CD4-positive, alpha-beta T cell (primary cell): ENCODE measurements around the gene MRPS15. TPM values are rescaled to one million over a fixed set of nuclear protein-coding genes. Genes with fewer than 3 reads are reported as not detected.
A peak's percentile ranks its signal among the peaks of the same experiment; 100 is the strongest.

Source experiments
- ATAC-seq: fragments of 200-7000 bp; cut with Tn5 transposase; one replicate; pipeline ENCODE4 v1.10.0; 2022; ENCODE audit warnings: mild to moderate bottlenecking; ENCODE audit not compliant: poor library complexity
- CTCF ChIA-PET: fragments of 350-600 bp; sonication (Branson Sonifier 250); formaldehyde crosslinking; loops from one replicate; lab custom pipeline; 2021; ENCODE audit warnings: antibody characterized with exemption, inconsistent platforms; lab: Charles Lee
- POLR2A ChIA-PET: fragments of 350-600 bp; sonication (Branson Sonifier 250); formaldehyde crosslinking; loops from one replicate; lab custom pipeline; 2021; ENCODE audit warnings: antibody characterized with exemption, inconsistent platforms; lab: Charles Lee
- DNase-seq, 14 experiments: peaks; one replicate each; pipeline ENCODE4 v3.0.0-alpha.2; 2013 to 2020; ENCODE audit warnings: mixed read lengths in 2 of 14
- H3K27ac ChIP-seq, 2 donors: one replicate each; pipeline versions ENCODE4 v1.5.1 to v1.7.0; 2013; ENCODE audit warnings: low read length in 2 of 2, low read depth in 1 of 2, mild to moderate bottlenecking in 1 of 2
- H3K27me3 ChIP-seq, 2 experiments: 1 replicate in 1 of 2; 2 replicates in 1 of 2; pipeline versions ENCODE4 v1.6.1 to v1.7.0; 2013; ENCODE audit warnings: low read length in 2 of 2, control low read depth in 1 of 2, mild to moderate bottlenecking in 1 of 2, moderate library complexity in 1 of 2; ENCODE audit not compliant: insufficient read depth in 2 of 2, control insufficient read depth in 1 of 2
- H3K36me3 ChIP-seq: one replicate; pipeline ENCODE4 v1.6.1; 2013; ENCODE audit warnings: low read length, control low read depth; ENCODE audit not compliant: insufficient read depth
- H3K4me1 ChIP-seq: one replicate; pipeline ENCODE4 v1.6.1; 2013; ENCODE audit warnings: low read length, control low read depth; ENCODE audit not compliant: insufficient read depth
- H3K4me3 ChIP-seq: one replicate; pipeline ENCODE4 v1.5.1; 2013; ENCODE audit warnings: mild to moderate bottlenecking, low read length, moderate library complexity
- H3K9me3 ChIP-seq, 2 experiments: 1 replicate in 1 of 2; 2 replicates in 1 of 2; pipeline versions ENCODE4 v1.6.1 to v1.7.0; 2013; ENCODE audit warnings: low read length in 2 of 2, mild to moderate bottlenecking in 2 of 2, control low read depth in 1 of 2, moderate library complexity in 1 of 2; ENCODE audit not compliant: control insufficient read depth in 1 of 2, insufficient read depth in 1 of 2
- H3K27ac Mint-ChIP-seq: one replicate; pipeline ENCODE4 v1.8.0; 2020; ENCODE audit warnings: mixed read lengths
- H3K27me3 Mint-ChIP-seq: one replicate; pipeline ENCODE4 v1.8.0; 2021; ENCODE audit warnings: mixed read lengths
- H3K36me3 Mint-ChIP-seq: one replicate; pipeline ENCODE4 v1.8.0; 2021; ENCODE audit warnings: low read depth, mixed read lengths
- H3K4me1 Mint-ChIP-seq: one replicate; pipeline ENCODE4 v1.8.0; 2021; ENCODE audit warnings: low read depth, mixed read lengths
- H3K4me3 Mint-ChIP-seq: one replicate; pipeline ENCODE4 v1.8.0; 2020; ENCODE audit warnings: mild to moderate bottlenecking, mixed read lengths
- H3K9me3 Mint-ChIP-seq: one replicate; pipeline ENCODE4 v1.8.0; 2020; ENCODE audit warnings: mixed read lengths
- intact Hi-C, 2 experiments: fragments of 100-400 bp; cut with DNase I in 1 of 2; cut with micrococcal nuclease in 1 of 2; formaldehyde crosslinking; loops; one replicate each; pipeline versions ENCODE4 v1.15.1 to v1.9.0; 2023 to 2025; cut with DNase I, micrococcal nuclease
- total RNA-seq, 174 experiments: library from RNA in 2 of 174; stranded (reverse) in 2 of 174; gene quantifications; one replicate each; pipeline ENCODE4 v1.2.3 and lab custom pipeline; 2021 to 2026
- TF ChIP-seq, protein P1 (sequence below): fragments of 200-600 bp; IDR thresholded peaks from one replicate; pipeline ENCODE4 v1.8.0; 2022; ENCODE audit warnings: antibody characterized with exemption, mild to moderate bottlenecking

The MRPS15 gene
- total RNA-seq, 2 experiments from 2014 or later, result 35.4 to 36.4 TPM

GRCh38 chr1:36464605-36465393, 615 bp upstream of the MRPS15 start:
- peak in 1 of 14 experiments; percentile 25 for DNase-seq
- Histone ChIP-seq H3K27me3 (no peaks in the 10 kb centered on the region), H3K27ac (peak overlapping the region; percentile 90 to 93), H3K9me3 (no peaks in the 10 kb centered on the region), H3K36me3 (peaks cover 23% of the 10 kb centered on the region), H3K4me1 (peaks cover 24% of the 10 kb centered on the region), H3K4me3 (peak overlapping the region; percentile 97)
- ChIA-PET CTCF (interaction anchor here (1.3 kb wide), 2 partner anchors 14 to 96 kb away, joined by 4 read pairs; partner anchors contain the start of gene OSCP1), POLR2A (interaction anchor here (0.6 to 1.9 kb wide), 17 partner anchors 10 to 302 kb away, joined by 3 to 50 read pairs (median 4); partner anchors contain the start of genes CSF3R, LSM10, OSCP1 and THRAP3)
- H3K27me3 Mint-ChIP-seq, result no peaks in the 10 kb centered on the region
- peak; percentile 62 for ATAC-seq
- TF ChIP-seq, protein P1, sequence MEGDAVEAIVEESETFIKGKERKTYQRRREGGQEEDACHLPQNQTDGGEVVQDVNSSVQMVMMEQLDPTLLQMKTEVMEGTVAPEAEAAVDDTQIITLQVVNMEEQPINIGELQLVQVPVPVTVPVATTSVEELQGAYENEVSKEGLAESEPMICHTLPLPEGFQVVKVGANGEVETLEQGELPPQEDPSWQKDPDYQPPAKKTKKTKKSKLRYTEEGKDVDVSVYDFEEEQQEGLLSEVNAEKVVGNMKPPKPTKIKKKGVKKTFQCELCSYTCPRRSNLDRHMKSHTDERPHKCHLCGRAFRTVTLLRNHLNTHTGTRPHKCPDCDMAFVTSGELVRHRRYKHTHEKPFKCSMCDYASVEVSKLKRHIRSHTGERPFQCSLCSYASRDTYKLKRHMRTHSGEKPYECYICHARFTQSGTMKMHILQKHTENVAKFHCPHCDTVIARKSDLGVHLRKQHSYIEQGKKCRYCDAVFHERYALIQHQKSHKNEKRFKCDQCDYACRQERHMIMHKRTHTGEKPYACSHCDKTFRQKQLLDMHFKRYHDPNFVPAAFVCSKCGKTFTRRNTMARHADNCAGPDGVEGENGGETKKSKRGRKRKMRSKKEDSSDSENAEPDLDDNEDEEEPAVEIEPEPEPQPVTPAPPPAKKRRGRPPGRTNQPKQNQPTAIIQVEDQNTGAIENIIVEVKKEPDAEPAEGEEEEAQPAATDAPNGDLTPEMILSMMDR, result no peak
- H3K4me1 Mint-ChIP-seq, result peaks cover 30% of the 10 kb centered on the region
- no peaks in the 10 kb centered on the region for H3K9me3 Mint-ChIP-seq
- intact Hi-C loops, result loop anchor here (1.0 to 10.0 kb wide), 7 partner anchors 14 to 1600 kb away; partner anchors contain the start of genes OSCP1 (in 2 of the 2), CDCA8 (in 1 of the 2), LSM10 (in 1 of the 2) and PSMB2 (in 1 of the 2)
- H3K4me3 Mint-ChIP-seq, result peak overlapping the region; percentile 99
- peak overlapping the region; percentile 99 for H3K27ac Mint-ChIP-seq
- peaks cover 40% of the 10 kb centered on the region for H3K36me3 Mint-ChIP-seq

DNA sequence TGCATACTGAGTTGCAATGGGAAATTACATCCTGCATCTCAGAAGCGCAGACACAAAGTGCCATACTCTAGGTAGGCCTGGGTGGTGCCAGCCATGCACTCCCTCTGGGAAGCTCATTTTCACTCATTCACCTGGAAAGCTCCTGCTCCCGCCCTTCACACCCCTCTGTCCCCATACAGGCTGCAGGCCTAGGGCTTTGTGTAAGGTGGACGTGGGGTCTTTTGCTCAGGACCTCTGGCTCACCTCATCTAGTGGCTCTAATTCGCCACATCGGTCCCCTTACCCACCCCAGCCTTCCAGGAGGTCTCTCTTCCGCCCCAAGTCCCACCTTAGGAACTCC, 751 bp downstream of the MRPS15 start:
- Histone ChIP-seq H3K4me1 (peaks cover 31% of the 10 kb centered on the region), H3K27me3 (no peaks in the 10 kb centered on the region), H3K4me3 (peak overlapping the region; percentile 97), H3K36me3 (peaks cover 27% of the 10 kb centered on the region), H3K27ac (peak overlapping the region in 1 of 2 donors; percentile 93), H3K9me3 (no peaks in the 10 kb centered on the region)
- DNase-seq, result no peak
- POLR2A ChIA-PET, result interaction anchor here (1.2 to 1.9 kb wide), 10 partner anchors 9 to 240 kb away, joined by 3 to 50 read pairs (median 7); partner anchors contain the start of genes LSM10, OSCP1 and THRAP3
- TF ChIP-seq, protein P1, result no peak
- intact Hi-C loops, result loop anchor here (5.0 to 10.0 kb wide), 4 partner anchors 236 to 1599 kb away; partner anchors contain the start of genes CDCA8 (in 1 of the 2) and PSMB2 (in 1 of the 2)
- H3K4me1 Mint-ChIP-seq, result peaks cover 37% of the 10 kb centered on the region
- H3K4me3 Mint-ChIP-seq, result peak overlapping the region; percentile 99
- CTCF ChIA-PET, result interaction anchor here (1.3 kb wide), 2 partner anchors 13 to 95 kb away, joined by 4 read pairs; partner anchors contain the start of gene OSCP1
- ATAC-seq, result no peak
- no peaks in the 10 kb centered on the region for H3K27me3 Mint-ChIP-seq
- peaks cover 49% of the 10 kb centered on the region for H3K36me3 Mint-ChIP-seq
- no peaks in the 10 kb centered on the region for H3K9me3 Mint-ChIP-seq
- peak overlapping the region; percentile 99 for H3K27ac Mint-ChIP-seq

- H3K4me1 Mint-ChIP-seq, result peaks cover 43% of the 10 kb centered on the region
- ChIA-PET POLR2A (no interaction called here), CTCF (no interaction called here)
- TF ChIP-seq, protein P1, result no peak
- peak overlapping the region; percentile 79 for H3K27ac Mint-ChIP-seq
- Histone ChIP-seq H3K36me3 (peaks cover 54% of the 10 kb centered on the region), H3K4me3 (no peak overlapping the region), H3K27me3 (no peaks in the 10 kb centered on the region), H3K9me3 (no peaks in the 10 kb centered on the region), H3K27ac (no peak overlapping the region), H3K4me1 (peaks cover 43% of the 10 kb centered on the region)
- H3K36me3 Mint-ChIP-seq, result peaks cover 79% of the 10 kb centered on the region
- ATAC-seq (no peak), DNase-seq (peak in 3 of 14 experiments; percentile 19 to 35 (median 23))
- no peaks in the 10 kb centered on the region for H3K27me3 Mint-ChIP-seq
- intact Hi-C loops, result no loop called here
- peak overlapping the region; percentile 49 for H3K4me3 Mint-ChIP-seq
- H3K9me3 Mint-ChIP-seq, result no peaks in the 10 kb centered on the region
Measured at GRCh38 chr1:36458910-36459309, 5.3 kb downstream of the MRPS15 start.
